Measurements from ENCODE around the gene MDK.

Gene MDK

GRCh38 chr11:46426233-46426991 lies 44.9 kb downstream of the MDK start:
- TF ChIP-seq MYC (IDR thresholded peaks at IDR 0.05; ENCODE audit: low read depth, low read length) (no peak), CTCF (IDR thresholded peaks at IDR 0.05; ENCODE audit: low read depth, low read length) (no peak), POLR2A (IDR thresholded peaks at IDR 0.05; ENCODE audit: extremely low read depth, insufficient read length) (no peak), MAX (IDR thresholded peaks at IDR 0.05; ENCODE audit: low read depth, low read length) (no peak)
- no peak for DNase-seq (ENCODE audit: low read depth)

GRCh38 chr11:46427364-46427763 lies 45.9 kb downstream of the MDK start:
- peak; percentile 41 for DNase-seq (ENCODE audit: low read depth)
- no peak for TF ChIP-seq MYC (IDR thresholded peaks at IDR 0.05; ENCODE audit: low read depth, low read length)
- TF ChIP-seq MAX (IDR thresholded peaks at IDR 0.05; ENCODE audit: low read depth, low read length), result no peak
- no peak for TF ChIP-seq POLR2A (IDR thresholded peaks at IDR 0.05; ENCODE audit: extremely low read depth, insufficient read length)
- TF ChIP-seq CTCF (IDR thresholded peaks at IDR 0.05; ENCODE audit: low read depth, low read length), result no peak
- no peak overlapping the region for H3K4me3 ChIP-seq (ENCODE audit: low read depth, low read length)

More at GRCh38 chr11:46426233-46426991, 44.9 kb downstream of the MDK start:
- no peak overlapping the region for H3K4me3 ChIP-seq (ENCODE audit: low read depth, low read length)

GRCh38 chr11:46429717-46430116 lies 48.2 kb downstream of the MDK start:
- no peak overlapping the region for H3K4me3 ChIP-seq (ENCODE audit: low read depth, low read length)
- DNase-seq (ENCODE audit: low read depth), result no peak
- TF ChIP-seq MYC (IDR thresholded peaks at IDR 0.05; ENCODE audit: low read depth, low read length) (no peak), CTCF (IDR thresholded peaks at IDR 0.05; ENCODE audit: low read depth, low read length) (no peak), MAX (IDR thresholded peaks at IDR 0.05; ENCODE audit: low read depth, low read length) (no peak), POLR2A (IDR thresholded peaks at IDR 0.05; ENCODE audit: extremely low read depth, insufficient read length) (no peak)

- TF ChIP-seq CTCF (IDR thresholded peaks at IDR 0.05; ENCODE audit: low read depth, low read length), result no peak
- TF ChIP-seq MAX (IDR thresholded peaks at IDR 0.05; ENCODE audit: low read depth, low read length), result no peak
- no peak for TF ChIP-seq POLR2A (IDR thresholded peaks at IDR 0.05; ENCODE audit: extremely low read depth, insufficient read length)
- no peak for TF ChIP-seq MYC (IDR thresholded peaks at IDR 0.05; ENCODE audit: low read depth, low read length)
- H3K4me3 ChIP-seq (ENCODE audit: low read depth, low read length), result no peak overlapping the region
- no peak for DNase-seq (ENCODE audit: low read depth)
These were observed 49.7 kb downstream of the MDK start for GRCh38 chr11:46431211-46431610.

Measured in NB4 (cell line).